Measurements from ENCODE around the gene TUBA3E.
"Not testable (repeated sequence)": the region's sequence is repeated elsewhere in the genome, so short reads cannot be mapped to it uniquely, and the experiment has no call there.

The TUBA3E gene

DNA sequence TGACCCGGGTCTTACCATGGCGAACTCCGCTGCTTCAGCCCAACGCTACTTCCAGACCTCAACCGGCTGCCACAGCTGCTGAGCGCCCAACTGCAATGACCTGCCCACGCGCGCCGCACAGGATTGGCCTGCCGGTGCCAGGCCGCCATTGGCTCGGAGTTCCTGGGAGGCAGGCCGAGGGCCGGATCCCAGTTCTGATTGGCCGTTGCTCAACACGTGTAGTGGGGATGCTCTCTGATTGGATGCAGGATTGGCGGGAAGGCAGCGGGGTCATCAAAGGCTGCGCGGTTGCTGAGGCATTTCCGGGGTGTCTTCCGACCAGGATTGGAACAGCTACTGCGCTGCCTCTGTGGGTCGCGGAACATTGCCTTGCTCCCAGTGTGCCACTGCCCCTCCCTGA, at the start of gene TUBA3E:
Gene TUBA3E (minus strand): TSS at position 97 of the 400 bp plus-strand sequence. CDS start 79 bp downstream, at position 18.
- no peak for DNase-seq

DNA sequence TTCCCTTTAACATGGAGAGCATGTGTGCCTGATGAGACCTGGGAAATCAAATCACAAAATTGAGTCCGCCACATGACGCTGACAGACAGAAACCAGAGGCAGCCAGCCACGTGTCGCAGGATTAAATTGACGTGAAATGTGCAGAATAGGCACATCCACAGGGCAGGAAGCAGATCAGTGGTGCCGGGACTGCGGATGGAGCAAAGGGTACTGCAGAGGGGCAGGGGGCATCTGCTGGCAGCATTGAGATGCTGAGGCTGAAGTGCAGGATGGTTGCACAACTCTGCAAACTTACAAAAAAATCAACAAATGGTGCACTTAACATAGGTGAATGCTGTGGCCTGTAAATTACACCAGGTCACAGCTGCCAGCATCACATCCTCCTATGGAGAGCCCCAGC, 48.2 kb upstream of the TUBA3E start:
- no peak for DNase-seq

DNA sequence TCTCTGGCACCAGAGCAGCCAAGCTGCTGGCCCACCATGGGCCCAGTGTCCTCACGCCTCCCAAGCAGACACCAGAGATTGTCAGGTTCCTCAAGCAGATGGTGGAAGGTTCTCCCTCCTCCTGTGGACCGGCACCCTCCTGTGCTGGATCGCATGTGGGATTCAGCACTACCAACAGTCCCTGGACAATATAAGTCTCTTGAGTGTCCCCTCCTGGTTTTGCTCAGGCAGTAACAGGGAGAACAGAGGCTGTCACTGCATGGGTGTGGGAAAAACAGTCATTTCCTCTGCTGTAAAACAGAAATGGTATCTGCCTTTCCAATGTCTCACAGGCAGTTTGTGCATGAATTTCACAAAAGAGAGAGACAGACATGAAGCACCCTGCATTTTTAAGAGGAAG, 47.7 kb upstream of the TUBA3E start:
- no peak for DNase-seq

DNA sequence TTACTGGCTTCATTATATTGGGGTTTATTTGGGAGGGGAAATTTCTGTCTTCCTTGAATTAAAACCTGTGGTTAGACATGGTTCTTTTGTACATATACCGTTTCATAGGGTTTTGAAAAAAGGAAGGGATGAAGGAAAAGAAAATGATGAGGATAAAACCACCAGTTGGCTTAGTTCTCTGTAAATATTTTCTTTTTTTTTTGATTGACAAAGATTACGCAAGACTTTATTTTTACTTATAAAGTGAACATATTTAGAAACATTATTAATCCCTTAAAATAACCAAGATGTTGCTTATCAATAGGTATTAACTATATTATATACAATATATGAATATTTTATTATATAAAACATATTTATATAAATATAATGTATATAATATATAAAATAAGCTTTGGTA, 45.1 kb upstream of the TUBA3E start:
- DNase-seq = no peak

DNA sequence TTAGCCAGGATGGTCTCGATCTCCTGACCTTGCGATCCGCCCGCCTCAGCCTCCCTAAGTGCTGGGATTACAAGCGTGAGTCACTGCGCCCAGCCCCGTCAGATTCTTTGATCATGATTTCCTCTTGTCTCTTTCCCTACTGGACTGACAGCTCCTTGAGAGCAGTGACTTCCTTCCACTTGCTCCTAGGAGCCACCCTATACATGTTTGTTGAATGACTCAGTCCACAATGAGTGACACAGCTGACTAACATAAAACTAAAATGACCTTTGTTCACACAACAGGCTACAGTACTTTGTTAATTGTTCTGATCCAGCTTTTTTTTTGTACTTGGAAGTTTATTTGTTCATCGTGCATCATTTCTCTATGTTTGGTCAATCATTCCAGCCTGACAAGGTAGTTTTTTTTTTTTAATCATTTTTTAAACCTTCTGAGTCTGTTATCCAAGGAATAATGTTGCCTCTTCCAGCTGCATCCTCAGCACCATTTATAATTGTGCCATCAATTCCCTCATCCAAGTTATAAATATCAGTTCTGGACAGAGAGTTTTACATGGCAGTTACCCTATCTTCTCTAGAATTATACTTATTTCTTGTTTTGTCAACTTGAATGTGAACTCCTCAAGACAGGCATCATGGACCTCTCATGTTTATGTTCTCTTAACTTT, 42.9 kb upstream of the TUBA3E start:
- peak; percentile 84 for DNase-seq

DNA sequence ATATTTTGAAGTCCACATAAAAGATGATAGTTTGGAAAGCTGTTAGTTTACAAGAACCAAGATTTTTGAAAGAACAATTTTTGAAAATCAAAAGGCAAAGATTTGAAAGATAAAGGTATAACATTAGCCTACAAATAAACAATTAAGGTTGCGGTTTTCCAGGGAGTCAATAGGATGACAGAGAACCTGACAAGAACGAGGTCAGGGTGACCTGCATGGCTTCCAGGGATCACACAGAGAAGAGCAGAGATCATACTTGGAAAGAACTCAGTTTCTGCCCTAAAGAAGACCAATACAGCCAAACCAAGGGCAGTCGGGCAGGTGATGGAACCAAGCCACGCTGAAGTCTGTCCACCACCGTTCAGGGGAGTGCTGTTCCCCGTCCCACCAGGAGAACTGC, 41.3 kb upstream of the TUBA3E start:
- not testable (repeated sequence) for DNase-seq

DNA sequence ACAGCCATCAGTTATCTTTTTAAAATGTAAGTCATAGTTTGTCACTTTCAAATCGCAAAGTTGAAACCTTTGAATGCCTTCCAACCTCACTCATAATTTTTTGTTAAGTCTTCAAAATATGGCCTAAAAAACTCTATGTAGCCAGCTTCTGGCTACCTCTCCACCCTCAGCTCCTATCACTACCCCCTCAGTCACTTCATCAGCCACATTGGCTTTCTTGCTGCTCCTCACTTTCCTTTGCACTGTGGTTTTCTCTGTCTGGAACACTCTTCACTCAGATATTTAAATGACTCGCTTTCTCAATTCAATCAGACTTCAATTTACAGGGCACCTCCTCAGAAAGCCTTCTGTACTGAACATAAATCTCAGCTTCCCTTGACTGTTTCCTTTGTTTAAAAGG, 34.8 kb upstream of the TUBA3E start:
- not testable (repeated sequence) for DNase-seq

DNA sequence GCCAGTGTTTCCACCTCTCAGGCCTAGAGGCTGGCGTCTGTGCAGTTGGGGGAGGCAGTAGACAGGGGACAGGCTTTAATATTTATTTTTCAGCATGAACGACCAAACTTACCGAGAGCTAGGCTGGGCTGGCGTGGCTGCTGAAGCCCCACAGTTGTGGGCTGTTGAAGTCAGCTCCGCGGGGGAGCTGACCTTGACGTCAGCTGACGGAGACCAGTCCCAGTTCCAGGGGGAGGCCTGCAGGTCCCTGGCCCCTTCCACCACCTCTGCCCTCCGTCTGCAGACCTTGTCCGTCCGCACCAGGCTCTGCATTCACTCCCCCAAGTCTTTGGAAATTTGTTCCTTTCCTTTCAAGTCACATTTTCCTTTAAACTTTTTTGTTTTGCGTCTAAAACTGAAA, 33.4 kb upstream of the TUBA3E start:
- no peak for DNase-seq

DNA sequence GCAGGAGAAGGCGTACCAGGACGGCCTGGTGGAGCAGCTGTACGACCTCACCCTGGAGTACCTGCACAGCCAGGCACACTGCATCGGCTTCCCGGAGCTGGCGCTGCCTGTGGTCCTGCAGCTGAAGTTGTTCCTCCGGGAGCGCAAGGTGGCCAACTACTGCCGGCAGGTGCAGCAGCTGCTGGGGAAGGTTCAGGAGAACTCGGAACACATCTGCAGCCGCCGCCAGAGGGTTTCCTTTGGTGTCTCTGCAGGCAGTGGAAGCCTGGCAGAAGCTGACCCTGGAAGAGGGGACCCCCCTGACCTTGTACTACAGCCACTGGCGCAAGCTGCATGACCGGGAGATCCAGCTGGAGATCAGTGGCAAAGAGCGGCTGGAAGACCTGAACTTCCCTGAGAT, 32.7 kb upstream of the TUBA3E start:
- DNase-seq = peak; percentile 18

DNA sequence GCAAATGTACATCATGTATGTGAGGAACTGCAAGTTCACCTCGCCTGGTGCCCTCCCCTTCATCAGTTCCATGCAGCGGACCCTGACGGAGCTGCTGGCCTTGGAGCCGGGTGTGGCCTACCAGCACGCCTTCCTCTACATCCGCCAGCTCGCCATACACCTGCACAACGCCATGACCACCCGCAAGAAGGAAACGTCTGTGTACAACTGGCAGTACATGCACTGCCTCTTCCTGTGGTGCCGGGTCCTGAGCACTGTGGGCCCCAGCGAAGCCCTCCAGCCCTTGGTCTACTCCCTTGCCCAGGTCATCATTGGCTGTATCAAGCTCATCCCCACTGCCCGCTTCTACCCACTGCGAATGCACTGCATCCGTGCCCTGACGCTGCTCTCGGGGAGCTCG, 32.1 kb upstream of the TUBA3E start:
- not testable (repeated sequence) for DNase-seq

DNA sequence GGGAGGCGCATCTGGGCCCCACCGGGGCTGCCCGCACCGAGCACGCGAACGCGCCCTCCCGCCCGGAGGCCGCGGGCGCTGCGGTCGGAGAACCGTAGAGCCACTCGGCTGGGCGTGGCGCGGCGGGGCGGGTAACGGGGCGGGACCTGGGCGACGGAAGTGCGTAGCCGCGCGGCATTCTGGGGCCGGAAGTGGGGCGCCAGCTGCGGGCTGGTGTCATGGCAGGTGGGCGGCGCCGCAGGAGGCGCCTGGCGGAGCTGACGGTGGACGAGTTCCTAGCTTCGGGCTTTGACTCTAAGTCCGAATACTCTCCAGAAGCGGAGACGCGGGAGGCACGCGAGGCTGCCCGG, 30.9 kb upstream of the TUBA3E start:
- not testable (repeated sequence) for DNase-seq

DNA sequence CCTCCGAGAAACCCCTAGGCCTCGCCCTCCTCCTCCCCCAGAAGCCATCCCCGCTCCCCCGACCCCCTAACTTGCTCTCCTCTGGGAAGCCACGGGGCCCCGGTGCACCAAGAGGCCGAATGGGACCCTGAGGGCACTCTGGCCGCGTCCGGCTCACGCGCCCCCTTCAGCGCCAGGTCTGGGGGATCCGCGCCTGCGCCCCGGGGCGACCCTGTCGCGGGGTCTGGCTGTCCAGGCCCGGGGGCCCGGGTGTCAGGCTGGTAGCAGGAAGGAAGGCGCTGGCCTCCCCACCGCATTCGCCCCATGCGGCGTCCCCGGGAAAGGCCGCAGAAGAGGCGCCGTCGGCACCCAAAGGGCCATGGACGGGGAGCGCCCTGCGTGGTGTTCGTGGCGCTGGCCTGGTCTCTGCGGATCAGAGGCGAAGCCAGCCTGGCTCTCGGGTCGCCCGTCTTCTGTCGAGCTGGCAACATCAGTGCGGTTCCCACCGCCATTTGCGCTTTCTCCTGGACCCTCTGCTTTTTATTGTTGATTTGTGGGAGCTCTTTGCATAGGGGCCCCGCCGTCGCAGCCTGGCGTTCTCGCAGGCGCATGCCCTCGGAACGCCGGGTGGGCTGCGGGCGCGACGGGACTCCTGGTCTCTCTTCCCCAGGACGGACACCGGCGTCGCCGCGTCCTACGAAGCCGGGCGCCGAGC, 30.4 kb upstream of the TUBA3E start:
- not testable (repeated sequence) for DNase-seq

DNA sequence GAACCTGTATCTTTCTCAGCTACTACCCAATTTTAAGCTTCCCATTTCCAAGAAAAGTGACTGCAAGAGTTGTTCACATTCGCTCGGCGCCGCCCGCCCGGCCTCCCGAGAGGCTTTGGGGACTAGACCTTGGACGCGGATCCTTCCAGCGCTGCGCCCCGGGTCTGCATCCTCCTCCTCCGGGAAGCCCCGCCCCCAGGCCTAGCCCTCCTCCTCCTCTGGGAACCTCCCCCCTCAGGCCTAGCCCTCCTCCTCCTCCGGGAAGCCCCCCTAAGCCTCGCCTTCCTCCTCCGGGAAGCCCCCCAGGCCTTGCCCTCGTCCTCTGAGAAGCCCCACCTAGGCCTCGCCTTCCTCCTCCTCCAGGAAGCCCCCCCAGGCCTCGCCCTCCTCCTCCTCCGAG, 29.8 kb upstream of the TUBA3E start:
- not testable (repeated sequence) for DNase-seq

DNA sequence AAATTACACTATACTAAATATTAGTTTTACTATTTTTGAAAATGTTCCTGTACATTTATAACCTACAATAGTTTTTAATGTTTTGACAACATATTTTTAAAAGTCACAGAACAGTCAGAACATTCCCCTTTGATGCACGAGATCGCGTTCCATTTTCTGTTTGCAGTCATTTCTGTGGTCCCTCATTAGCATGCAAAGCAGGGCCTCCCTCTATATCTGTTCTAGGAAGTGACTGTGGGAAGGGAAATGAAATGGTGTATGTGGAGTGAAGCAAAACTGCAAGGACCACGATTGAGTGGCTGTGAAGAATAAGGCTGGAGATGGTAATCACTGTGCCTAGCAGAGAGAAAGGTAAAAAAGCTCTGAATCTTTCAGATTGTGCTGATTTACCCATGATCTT, 24.3 kb upstream of the TUBA3E start:
- DNase-seq = not testable (repeated sequence)

DNA sequence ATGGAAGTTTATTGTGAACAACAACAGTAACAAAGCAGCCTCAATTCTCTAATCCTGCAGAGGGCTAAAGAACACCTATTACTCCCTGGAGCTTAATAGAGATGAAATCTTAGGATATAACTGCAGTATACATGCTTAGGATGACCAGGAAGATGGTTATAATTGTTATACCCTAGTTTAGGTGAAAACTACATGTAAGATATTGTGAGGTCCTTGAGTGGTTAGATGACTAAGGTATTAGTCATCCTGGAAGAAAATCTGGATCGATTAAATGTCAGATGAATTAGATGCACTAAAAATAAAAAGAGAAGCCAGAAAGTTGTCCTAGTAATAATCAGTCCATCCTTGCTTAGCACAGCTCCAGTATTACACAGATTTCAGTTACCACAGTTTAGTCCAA, 22.3 kb upstream of the TUBA3E start:
- DNase-seq = not testable (repeated sequence)

DNA sequence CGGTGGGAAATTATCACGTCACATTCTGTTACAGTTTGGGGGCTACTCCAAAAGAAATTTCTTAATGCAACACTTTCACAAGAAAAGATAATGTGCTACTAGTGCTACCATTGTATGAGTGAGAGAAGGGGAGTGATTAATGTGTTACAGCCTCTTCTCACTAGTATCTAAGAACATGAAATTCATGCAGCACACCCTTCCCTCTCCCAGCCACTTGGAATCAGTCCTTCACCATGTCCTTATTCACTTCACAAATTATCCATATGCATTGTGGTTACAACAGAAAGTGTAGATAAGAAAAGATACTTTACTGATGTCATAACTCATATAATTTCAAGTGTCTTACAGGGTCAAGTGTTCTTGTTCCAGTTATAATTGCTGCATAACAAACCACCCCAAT, 20.9 kb upstream of the TUBA3E start:
- DNase-seq = not testable (repeated sequence)

DNA sequence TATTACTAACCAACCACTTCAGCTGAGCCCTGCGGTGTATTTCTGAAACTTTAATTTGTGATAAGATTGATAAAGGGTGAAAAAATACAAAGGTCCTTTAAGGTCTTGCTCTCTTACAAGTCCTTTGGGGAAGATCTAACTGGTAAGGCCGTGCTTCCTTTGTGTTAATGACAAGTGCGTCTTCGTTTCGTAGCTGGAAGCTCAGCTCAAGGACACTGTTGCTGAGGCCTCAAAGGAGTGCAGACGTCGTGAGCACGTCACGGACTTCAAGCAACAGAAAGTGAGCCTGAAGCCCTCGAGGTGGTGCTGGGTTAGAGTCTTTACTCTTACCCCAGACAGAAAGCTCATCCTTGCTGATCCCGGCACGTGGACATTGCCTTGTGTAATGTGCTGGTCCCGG, 8.8 kb upstream of the TUBA3E start:
- DNase-seq = not testable (repeated sequence)

DNA sequence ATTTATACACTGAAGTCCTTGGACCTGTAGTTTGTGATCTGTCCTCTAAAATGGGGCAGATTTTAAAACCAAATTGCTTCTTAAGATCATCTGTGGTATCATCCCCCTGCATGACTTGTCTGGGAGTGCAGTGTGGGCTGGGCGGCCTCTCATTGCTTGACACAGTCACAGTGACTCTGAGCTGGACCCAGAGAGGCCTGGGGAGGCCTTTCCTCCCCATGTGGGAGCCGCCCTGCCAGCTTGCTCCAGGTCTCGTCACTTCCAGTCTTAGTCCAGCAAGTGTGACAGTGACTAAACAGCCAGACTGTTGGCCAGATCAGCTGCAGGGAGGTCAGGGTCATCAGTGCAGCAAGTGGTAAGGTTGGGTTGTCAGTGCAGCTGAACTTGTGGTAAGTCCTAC, 4.9 kb upstream of the TUBA3E start:
- not testable (repeated sequence) for DNase-seq

DNA sequence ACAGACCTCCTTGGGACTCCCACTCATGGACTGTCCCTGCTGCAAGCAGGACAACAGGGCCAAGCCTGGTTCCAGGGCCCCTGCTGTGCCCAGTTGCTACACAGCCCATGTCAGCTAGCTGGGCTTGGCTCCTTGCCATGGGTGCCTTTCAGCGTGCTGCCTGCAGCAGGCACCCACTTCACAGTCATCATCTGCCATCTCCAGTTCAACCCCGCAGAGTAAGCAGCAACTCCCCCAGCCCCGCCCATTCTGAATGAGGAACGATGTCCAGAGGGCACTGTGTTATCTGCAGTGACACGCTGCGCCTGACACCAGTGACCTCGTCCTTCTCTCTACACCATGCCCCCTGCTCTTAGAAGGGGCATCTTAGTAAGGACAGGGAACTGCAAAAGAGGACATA, 4.3 kb upstream of the TUBA3E start:
- DNase-seq = not testable (repeated sequence)

DNA sequence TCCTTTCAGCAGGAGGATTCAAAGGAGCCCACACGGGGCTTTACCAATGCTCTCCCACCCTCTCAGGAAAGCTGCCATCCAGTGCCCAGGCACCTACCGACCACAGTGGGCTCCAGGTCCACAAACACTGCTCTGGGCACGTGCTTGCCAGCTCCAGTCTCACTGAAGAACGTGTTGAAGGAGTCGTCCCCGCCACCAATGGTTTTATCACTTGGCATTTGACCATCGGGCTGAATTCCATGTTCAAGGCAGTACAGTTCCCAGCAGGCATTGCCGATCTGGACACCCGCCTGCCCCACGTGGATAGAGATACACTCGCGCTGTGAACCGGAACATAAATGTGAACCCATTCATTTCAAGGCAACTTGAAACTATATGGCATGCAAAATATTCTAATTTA, 2.2 kb downstream of the TUBA3E start:
- DNase-seq = not testable (repeated sequence)

DNA sequence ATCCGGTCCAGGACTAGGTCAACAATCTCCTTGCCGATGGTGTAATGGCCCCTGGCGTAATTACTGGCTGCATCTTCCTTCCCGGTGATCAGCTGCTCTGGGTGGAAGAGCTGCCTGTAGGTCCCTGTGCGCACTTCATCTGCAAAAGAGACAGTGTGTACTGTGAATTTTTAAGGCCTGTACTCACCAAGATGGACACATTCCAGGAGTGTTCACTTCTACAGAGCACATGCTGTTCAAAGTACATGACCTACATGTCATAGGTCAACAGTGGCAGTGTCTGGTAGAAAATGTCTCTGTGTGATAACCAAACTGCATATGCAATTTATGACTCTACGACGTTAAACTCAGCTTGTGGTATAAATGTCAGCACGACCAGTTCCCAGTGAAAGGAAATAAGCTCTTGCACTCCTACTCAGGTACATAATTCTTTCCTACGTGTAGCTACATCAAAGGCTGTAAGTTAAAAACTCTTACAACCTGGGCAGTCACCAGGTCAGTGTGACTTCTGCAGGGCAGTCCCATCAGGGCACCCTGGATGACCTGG, 3.1 kb downstream of the TUBA3E start:
- DNase-seq = not testable (repeated sequence)

DNA sequence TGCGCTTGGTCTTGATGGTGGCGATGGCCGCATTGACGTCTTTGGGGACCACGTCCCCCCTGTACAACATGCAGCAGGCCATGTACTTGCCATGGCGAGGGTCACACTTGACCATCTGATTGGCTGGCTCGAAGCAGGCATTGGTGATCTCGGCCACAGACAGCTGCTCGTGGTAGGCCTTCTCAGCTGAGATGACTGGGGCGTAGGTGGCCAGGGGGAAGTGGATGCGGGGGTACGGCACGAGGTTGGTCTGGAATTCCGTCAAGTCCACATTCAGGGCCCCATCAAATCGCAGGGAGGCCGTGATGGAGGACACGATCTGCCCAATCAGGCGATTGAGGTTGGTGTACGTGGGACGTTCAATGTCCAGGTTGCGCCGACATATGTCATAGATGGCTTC, 4.4 kb downstream of the TUBA3E start:
- DNase-seq = not testable (repeated sequence)

DNA sequence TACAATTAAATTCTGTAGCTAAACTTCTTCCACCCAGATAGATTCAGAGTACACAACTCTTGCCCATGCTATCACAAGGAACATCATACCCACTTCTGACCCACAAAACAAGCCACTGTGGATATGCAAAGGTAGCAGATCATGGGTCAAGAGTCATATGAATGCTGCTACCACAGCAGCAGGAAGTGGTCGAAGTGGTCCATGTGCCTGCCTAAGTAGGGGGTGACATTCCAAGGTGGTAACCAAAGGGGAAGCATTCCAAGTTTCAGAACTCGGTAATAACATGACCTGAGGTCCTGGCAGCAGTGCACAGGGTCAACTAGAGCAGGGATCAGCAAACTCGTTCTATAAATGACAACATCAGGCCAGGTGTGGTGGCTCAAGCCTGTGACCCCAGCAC, 5.8 kb downstream of the TUBA3E start:
- not testable (repeated sequence) for DNase-seq

DNA sequence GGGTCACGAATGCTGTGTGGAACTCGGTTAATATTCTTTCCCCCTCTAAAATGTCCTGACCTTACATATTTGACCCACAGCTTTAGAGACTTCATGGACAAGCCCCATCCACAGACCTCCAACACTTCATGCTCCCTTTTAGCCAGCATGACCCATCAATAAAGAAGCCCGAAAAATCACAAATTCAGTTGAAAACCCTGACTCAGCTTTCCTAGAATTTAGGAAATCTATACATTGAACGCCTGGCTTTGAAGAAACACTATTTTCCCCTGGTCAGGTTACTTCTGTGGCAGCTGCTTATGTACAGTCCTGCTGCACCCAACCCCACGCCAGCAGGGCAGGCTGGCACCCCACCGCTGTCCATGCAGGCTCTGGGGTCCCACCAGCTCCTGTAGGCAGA, 6.9 kb downstream of the TUBA3E start:
- not testable (repeated sequence) for DNase-seq

Data from DMS53 (cell line).